MG63 (cell line): ENCODE measurements around the gene SLC19A1. TPM values are rescaled to one million over a fixed set of nuclear protein-coding genes. Genes with fewer than 3 reads are reported as not detected.
"Not testable (repeated sequence)": the region's sequence is repeated elsewhere in the genome, so short reads cannot be mapped to it uniquely, and the experiment has no call there.

Experiments used
- DNase-seq: peaks from one replicate; pipeline ENCODE4 v3.0.0-alpha.2; 2020
- H3K27me3 ChIP-seq: fragments of 250-450 bp; sonication (Bioruptor Pico); 2 replicates; pipeline ENCODE4 v1.5.1; 2020; ENCODE audit warnings: mild to moderate bottlenecking, moderate library complexity
- H3K36me3 ChIP-seq: fragments of 250-450 bp; sonication (Bioruptor Pico); 2 replicates; pipeline ENCODE4 v1.5.1; 2020; ENCODE audit warnings: mild to moderate bottlenecking, moderate library complexity
- H3K4me3 ChIP-seq: fragments of 250-450 bp; sonication (Bioruptor Pico); 2 replicates; pipeline ENCODE4 v1.5.1; 2020; ENCODE audit warnings: mild to moderate bottlenecking, moderate library complexity
- H3K9me3 ChIP-seq: fragments of 250-450 bp; sonication (Bioruptor Pico); 2 replicates; pipeline ENCODE4 v1.5.1; 2020; ENCODE audit warnings: mild to moderate bottlenecking, moderate library complexity
- total RNA-seq: library from RNA; depleted of rRNA; stranded (reverse); fragments of >200 nt; shearing (Covaris generic); gene quantifications from 2 replicates; pipeline ENCODE4 v1.2.3, GENCODE V29; 2014; ENCODE audit warnings: low replicate concordance

The SLC19A1 gene
- total RNA-seq, 1 experiment from 2014 or later, result 26.7 TPM

DNA sequence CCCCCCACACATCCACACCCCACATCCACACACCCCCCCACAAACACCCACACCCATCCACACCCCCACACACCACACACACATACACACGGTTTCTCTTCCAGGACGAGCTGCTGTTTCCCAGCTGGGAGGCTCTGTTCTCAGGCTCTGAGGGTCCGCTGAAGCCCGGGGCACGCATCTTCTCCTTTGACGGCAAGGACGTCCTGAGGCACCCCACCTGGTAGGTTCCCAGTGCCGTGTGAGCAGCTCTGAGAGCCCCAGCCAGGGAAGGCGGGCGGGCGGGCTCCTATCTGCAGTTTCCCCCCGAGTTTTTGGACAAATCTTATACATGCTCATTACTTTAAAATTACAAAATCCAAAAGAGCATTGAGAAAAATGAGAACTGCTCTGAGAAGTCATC is 31.2 kb downstream of the SLC19A1 start:
- Histone ChIP-seq H3K4me3 (no peak overlapping the region), H3K36me3 (peaks cover 21% of the 10 kb centered on the region), H3K27me3 (no peaks in the 10 kb centered on the region), H3K9me3 (no peaks in the 10 kb centered on the region)
- no peak for DNase-seq

GRCh38 chr21:45510466-45510955 is 31.7 kb downstream of the SLC19A1 start:
- Histone ChIP-seq H3K27me3 (no peaks in the 10 kb centered on the region), H3K9me3 (no peaks in the 10 kb centered on the region), H3K36me3 (peaks cover 16% of the 10 kb centered on the region), H3K4me3 (no peak overlapping the region)
- DNase-seq, result no peak

GRCh38 chr21:45509566-45510465 is 32.4 kb downstream of the SLC19A1 start:
- Histone ChIP-seq H3K4me3 (no peak overlapping the region), H3K27me3 (no peaks in the 10 kb centered on the region), H3K9me3 (no peaks in the 10 kb centered on the region), H3K36me3 (peaks cover 11% of the 10 kb centered on the region)
- no peak for DNase-seq

DNA sequence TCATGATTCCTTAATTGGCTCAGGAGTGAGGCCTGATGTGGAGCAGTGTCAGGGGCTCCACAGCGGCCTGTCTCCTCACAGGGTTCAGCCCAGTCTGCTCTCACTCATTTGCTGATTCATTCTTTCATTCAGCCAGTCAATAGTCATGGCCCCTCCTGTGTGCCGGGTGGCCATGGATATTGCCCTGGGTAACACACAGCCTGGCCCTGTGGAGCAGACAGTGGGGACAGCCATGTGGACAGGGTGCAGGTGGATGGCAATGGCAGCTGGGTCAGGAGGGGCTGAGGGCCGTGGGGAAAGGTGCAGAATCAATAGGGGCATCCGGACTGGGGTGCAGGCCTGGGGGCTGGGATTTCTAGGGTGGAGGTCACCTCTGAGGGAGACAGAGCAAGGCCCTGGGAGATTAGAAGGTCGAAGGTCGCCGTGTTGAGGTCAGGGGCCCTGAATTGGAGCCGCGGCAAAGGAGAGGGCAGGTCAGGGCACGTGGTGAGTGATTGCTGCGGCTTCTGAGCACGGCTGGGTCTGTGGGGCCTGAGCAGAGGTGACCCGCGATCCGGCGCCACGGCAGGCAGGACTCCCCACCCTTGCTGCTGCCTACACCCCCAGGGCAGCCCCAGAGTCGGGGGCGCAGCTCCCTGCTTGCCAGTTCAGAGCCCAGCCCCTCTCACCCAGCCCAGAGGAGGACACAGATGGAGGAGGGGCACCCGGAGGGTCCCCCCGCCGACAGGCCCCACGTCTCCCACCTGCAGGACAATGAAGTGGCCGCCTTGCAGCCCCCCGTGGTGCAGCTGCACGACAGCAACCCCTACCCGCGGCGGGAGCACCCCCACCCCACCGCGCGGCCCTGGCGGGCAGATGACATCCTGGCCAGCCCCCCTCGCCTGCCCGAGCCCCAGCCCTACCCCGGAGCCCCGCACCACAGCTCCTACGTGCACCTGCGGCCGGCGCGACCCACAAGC is 33.4 kb downstream of the SLC19A1 start:
- Histone ChIP-seq H3K9me3 (no peaks in the 10 kb centered on the region), H3K36me3 (peaks cover 8% of the 10 kb centered on the region), H3K27me3 (no peaks in the 10 kb centered on the region), H3K4me3 (no peak overlapping the region)
- DNase-seq, result no peak

DNA sequence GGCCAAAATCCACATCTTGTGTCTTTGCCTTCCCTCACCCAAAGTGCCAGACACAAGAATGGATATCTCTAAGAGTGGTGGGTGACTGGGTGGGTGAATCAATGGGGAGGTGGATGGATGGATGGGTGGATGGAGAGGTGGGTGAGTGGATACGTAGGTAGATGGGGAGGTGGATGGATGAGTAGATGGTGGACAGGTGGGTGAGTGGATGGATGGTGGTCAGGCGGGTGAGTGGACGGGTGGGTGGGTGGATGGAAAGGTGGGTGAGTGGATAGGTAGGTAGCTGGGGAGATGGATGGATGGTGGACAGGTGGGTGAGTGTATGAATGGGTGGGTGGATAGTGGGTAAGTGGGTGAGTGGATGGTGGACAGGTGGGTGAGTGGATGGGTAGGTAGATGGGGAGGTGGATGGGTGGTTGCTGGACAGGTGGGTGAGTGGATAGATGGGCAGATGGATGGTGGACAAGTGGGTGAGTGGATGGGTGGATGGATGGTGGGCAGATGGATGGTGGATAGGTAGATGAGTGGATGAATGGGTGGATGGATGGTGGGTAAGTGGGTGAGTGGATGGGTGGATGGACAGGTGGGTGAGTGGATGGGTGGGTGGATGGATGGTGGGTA is 34.2 kb downstream of the SLC19A1 start:
- Histone ChIP-seq H3K9me3 (no peaks in the 10 kb centered on the region), H3K4me3 (no peak overlapping the region), H3K36me3 (peaks cover 2% of the 10 kb centered on the region; the same call in 1 of the 2 replicates), H3K27me3 (no peaks in the 10 kb centered on the region)
- no peak for DNase-seq

DNA sequence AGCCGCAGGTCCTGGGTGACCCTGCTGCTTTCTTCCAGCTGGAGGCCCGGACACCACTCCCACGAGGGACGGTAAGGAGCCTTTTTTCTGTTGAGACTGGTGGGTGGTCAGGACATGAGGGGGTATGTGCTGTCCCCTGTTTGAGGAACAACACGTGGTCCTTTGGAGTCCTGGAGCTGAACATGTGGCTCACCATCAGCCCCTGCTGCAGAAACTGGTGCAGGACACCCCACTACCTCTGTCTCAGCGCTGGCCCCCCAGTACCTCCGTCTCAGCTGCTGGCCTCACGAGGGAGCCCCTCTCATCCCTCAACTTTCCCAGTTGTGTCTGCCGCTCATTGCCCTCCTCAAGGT is 34.7 kb downstream of the SLC19A1 start:
- H3K36me3 ChIP-seq, result peaks cover 2% of the 10 kb centered on the region; the same call in 1 of the 2 replicates
- no peak for DNase-seq
- H3K27me3 ChIP-seq, result no peaks in the 10 kb centered on the region
- H3K9me3 ChIP-seq, result no peaks in the 10 kb centered on the region
- no peak overlapping the region for H3K4me3 ChIP-seq

- H3K27me3 ChIP-seq, result no peaks in the 10 kb centered on the region
- no peak for DNase-seq
- H3K4me3 ChIP-seq, result no peak overlapping the region
- no peaks in the 10 kb centered on the region for H3K9me3 ChIP-seq
- peaks cover 1% of the 10 kb centered on the region; the same call in 1 of the 2 replicates for H3K36me3 ChIP-seq
Observed at GRCh38 chr21:45506836-45507522, 35.3 kb downstream of the SLC19A1 start.

DNA sequence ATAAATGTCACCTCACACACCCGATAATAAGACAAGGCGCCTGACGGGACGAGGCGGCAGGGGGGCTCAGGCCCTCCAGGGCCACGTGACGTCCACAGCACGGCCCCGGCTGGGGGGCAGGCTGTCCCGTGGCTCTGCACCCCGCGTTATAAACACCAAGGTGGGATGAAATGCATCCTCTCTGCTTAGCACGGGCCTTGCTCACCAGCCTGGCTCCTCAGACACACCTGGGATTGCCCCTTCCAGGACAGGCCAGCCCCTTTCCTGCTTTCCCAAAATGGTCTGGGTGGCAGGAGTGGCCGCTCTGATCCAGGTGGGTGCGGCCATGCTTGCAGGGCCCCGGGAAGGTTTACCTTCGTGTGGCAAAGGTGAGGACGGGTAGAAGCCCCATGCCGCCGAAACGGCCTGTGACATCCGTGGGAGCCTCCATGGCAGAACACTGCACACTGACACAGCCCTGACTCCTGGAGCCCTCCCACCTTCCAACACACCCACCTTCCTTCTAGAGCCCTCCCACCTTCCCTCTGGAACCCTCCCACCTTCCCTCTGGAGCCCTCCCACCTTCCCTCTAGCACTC is 35.9 kb downstream of the SLC19A1 start:
- Histone ChIP-seq H3K36me3 (no peaks in the 10 kb centered on the region), H3K9me3 (no peaks in the 10 kb centered on the region), H3K4me3 (no peak overlapping the region), H3K27me3 (no peaks in the 10 kb centered on the region)
- no peak for DNase-seq

DNA sequence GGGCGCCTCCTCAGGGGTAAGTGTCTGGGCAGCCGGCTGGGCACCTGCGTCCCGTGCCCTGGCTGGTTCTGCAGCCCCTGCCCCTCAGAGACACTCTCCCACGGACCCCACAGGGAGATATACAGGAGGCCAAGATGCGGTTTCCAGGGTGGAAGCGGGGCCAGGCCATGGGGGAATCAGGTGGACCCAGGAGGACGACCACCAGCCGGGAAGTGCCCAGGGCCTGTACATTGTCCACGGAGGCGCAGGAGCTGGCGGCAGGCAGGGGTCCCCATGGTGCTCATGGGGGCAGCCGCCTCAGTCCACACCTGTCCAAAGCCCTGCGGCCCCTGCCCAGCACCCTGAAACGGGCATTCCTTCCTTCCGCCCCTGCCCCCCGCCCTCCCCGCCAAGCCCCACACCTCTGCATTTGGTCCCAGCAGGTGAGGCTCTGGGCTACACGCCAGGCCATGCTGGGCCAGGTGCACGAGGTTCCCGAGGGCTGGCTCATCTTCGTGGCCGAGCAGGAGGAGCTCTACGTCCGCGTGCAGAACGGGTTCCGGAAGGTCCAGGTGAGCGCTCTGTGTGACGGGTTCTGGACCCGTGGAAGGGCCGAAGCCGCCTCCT is 36.7 kb downstream of the SLC19A1 start:
- no peaks in the 10 kb centered on the region for H3K27me3 ChIP-seq
- DNase-seq, result no peak
- no peaks in the 10 kb centered on the region for H3K36me3 ChIP-seq
- no peak overlapping the region for H3K4me3 ChIP-seq
- H3K9me3 ChIP-seq, result no peaks in the 10 kb centered on the region

- Histone ChIP-seq H3K36me3 (no peaks in the 10 kb centered on the region), H3K4me3 (no peak overlapping the region), H3K9me3 (0 out of 2 replicates have a peak, but pooled peaks cover 2% of the 10 kb centered on the region), H3K27me3 (no peaks in the 10 kb centered on the region)
- no peak for DNase-seq
Observed at GRCh38 chr21:45504516-45505415, 37.5 kb downstream of the SLC19A1 start.

DNA sequence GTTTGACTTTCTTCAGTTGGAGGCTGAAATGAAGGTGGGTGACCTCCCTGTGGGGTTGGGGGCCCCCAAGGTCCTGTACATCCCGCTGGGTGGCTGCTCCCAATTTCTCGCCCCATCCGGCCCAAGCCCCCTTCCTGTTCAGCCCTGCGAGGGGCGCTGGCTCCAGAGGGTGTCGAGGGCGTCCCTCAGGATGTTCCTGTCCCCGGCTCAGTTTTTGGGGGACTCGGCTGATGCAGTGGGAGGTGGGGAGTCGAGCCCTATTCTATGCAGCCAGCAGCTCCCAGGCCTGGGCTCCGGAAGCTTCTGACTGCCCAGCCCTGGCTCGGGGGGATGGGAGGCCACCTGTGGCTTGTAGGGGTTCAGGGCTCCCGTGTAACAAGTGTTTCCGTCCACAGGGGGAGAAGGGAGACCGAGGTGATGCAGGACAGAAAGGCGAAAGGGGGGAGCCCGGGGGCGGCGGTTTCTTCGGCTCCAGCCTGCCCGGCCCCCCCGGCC is 38.2 kb downstream of the SLC19A1 start:
- Histone ChIP-seq H3K4me3 (no peak overlapping the region), H3K36me3 (no peaks in the 10 kb centered on the region), H3K27me3 (no peaks in the 10 kb centered on the region), H3K9me3 (0 out of 2 replicates have a peak, but pooled peaks cover 3% of the 10 kb centered on the region)
- DNase-seq, result no peak

GRCh38 chr21:45503226-45503625 is 39.0 kb downstream of the SLC19A1 start:
- H3K36me3 ChIP-seq, H3K27me3 ChIP-seq, H3K4me3 ChIP-seq, DNase-seq, H3K9me3 ChIP-seq: not testable (repeated sequence)

GRCh38 chr21:45502600-45502999 is 39.6 kb downstream of the SLC19A1 start:
- Histone ChIP-seq H3K36me3 (no peaks in the 10 kb centered on the region), H3K27me3 (no peaks in the 10 kb centered on the region), H3K4me3 (no peak overlapping the region), H3K9me3 (0 out of 2 replicates have a peak, but pooled peaks cover 3% of the 10 kb centered on the region)
- no peak for DNase-seq

- no peak overlapping the region for H3K4me3 ChIP-seq
- 0 out of 2 replicates have a peak, but pooled peaks cover 3% of the 10 kb centered on the region for H3K9me3 ChIP-seq
- no peak for DNase-seq
- H3K36me3 ChIP-seq, result no peaks in the 10 kb centered on the region
- no peaks in the 10 kb centered on the region for H3K27me3 ChIP-seq
Observed at GRCh38 chr21:45502006-45502345, 40.3 kb downstream of the SLC19A1 start.
